HL-60 (cell line): Measurements from ENCODE around the gene FOXP1.

Experiments
- DNase-seq, 2 experiments: peaks; one replicate each; pipeline ENCODE4 v3.0.0-alpha.2; 2010 to 2020; ENCODE audit warnings: low read depth in 1 of 2, low spot score in 1 of 2
- H3K27ac ChIP-seq: fragments of 250-450 bp; sonication (Bioruptor Pico); replicated peaks from 2 replicates; pipeline ENCODE4 v1.5.1; 2020; ENCODE audit warnings: mild to moderate bottlenecking, moderate library complexity
- H3K27me3 ChIP-seq: fragments of 250-450 bp; sonication (Bioruptor Pico); 2 replicates; pipeline ENCODE4 v1.5.1; 2021; ENCODE audit warnings: mild to moderate bottlenecking, moderate library complexity; ENCODE audit not compliant: insufficient read depth, poor library complexity, severe bottlenecking
- H3K4me3 ChIP-seq: replicated peaks from 2 replicates; pipeline ENCODE4 v1.5.1; 2011; ENCODE audit warnings: mild to moderate bottlenecking, control low read depth, low read length; ENCODE audit not compliant: insufficient read depth
- CTCF ChIP-seq: IDR thresholded peaks from one replicate; pipeline ENCODE4 v1.5.1; 2011; ENCODE audit warnings: low read length, control low read depth, inconsistent platforms; ENCODE audit not compliant: insufficient read depth
- GABPA ChIP-seq: IDR thresholded peaks from 2 replicates; pipeline ENCODE4 v1.6.1; 2012; ENCODE audit warnings: low read depth
- POLR2AphosphoS5 ChIP-seq: IDR thresholded peaks from 2 replicates; pipeline ENCODE4 v1.6.1; 2012; ENCODE audit warnings: low read depth
- SPI1 ChIP-seq: IDR thresholded peaks from 2 replicates; pipeline ENCODE4 v1.6.1; 2012; ENCODE audit warnings: low read depth, mild to moderate bottlenecking, borderline replicate concordance
- TF ChIP-seq, protein P1 (sequence below): IDR thresholded peaks from 2 replicates; pipeline ENCODE4 v1.6.1; 2012; ENCODE audit warnings: low read depth; ENCODE audit not compliant: insufficient replicate concordance

Gene FOXP1

DNA sequence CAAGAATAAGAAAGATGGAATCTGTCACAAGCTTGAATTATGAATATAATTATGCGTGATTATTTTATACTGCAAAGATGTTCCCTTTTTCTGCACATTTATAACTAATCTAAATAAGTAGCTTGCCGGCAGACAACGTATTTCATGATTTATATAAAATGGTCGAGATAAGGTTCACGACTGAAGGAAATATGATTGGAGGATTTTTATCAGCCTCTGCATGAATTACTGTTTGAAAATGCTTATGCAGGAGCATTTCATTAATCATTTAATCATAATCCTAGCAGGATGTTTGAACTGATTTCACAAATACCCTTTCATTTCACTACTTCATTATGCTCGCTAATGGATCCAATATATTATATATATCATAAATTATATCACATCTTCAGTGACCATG is 580.0 kb downstream of the FOXP1 start:
- H3K27ac ChIP-seq: no peak overlapping the region
- no peak overlapping the region for H3K4me3 ChIP-seq
- no peak for DNase-seq
- TF ChIP-seq, protein P1, sequence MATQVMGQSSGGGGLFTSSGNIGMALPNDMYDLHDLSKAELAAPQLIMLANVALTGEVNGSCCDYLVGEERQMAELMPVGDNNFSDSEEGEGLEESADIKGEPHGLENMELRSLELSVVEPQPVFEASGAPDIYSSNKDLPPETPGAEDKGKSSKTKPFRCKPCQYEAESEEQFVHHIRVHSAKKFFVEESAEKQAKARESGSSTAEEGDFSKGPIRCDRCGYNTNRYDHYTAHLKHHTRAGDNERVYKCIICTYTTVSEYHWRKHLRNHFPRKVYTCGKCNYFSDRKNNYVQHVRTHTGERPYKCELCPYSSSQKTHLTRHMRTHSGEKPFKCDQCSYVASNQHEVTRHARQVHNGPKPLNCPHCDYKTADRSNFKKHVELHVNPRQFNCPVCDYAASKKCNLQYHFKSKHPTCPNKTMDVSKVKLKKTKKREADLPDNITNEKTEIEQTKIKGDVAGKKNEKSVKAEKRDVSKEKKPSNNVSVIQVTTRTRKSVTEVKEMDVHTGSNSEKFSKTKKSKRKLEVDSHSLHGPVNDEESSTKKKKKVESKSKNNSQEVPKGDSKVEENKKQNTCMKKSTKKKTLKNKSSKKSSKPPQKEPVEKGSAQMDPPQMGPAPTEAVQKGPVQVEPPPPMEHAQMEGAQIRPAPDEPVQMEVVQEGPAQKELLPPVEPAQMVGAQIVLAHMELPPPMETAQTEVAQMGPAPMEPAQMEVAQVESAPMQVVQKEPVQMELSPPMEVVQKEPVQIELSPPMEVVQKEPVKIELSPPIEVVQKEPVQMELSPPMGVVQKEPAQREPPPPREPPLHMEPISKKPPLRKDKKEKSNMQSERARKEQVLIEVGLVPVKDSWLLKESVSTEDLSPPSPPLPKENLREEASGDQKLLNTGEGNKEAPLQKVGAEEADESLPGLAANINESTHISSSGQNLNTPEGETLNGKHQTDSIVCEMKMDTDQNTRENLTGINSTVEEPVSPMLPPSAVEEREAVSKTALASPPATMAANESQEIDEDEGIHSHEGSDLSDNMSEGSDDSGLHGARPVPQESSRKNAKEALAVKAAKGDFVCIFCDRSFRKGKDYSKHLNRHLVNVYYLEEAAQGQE: no peak
- TF ChIP-seq CTCF (no peak), GABPA (no peak), POLR2AphosphoS5 (no peak), SPI1 (no peak)
- no peaks in the 10 kb centered on the region for H3K27me3 ChIP-seq

GRCh38 chr3:71002298-71002697 is 581.2 kb downstream of the FOXP1 start:
- Histone ChIP-seq H3K4me3 (no peak overlapping the region), H3K27me3 (no peaks in the 10 kb centered on the region), H3K27ac (no peak overlapping the region)
- DNase-seq: no peak
- TF ChIP-seq POLR2AphosphoS5: no peak
- TF ChIP-seq SPI1: no peak
- TF ChIP-seq, protein P1: no peak
- TF ChIP-seq CTCF: no peak
- TF ChIP-seq GABPA: no peak

DNA sequence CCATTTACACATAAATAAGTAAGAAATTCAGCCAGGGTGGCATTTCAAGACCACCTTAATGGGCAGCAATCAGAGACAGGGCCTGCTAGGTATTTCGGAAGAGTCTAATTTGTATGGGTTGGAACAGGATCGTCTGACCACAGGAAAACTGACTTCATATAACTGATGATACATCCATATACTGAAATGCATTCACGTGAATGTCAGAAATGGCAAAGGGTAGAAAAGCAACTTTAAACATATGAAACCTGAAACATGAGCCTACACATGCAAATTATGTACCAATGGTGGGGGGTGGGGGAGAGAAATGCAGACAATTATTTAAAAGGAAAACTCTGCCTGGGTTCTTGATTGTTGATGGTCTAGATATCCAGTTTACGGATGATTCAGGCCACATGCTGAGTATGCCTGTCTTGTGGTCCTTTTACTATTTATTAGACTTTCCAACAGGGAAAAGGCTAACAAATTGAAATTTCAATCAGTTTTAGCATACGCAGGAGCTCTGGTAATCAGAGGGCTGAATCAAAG is 582.2 kb downstream of the FOXP1 start:
- TF ChIP-seq, protein P1: no peak
- no peak for TF ChIP-seq CTCF
- no peak for TF ChIP-seq POLR2AphosphoS5
- TF ChIP-seq SPI1: no peak
- no peak for TF ChIP-seq GABPA
- Histone ChIP-seq H3K27me3 (no peaks in the 10 kb centered on the region), H3K4me3 (no peak overlapping the region), H3K27ac (no peak overlapping the region)
- no peak for DNase-seq
